GM12878 (cell line): ENCODE measurements around the gene SLC38A7. TPM values are rescaled to one million over a fixed set of nuclear protein-coding genes. Genes with fewer than 3 reads are reported as not detected.

ENCODE experiments used
- ASH2L ChIP-seq: fragments of 300-600, 200-600 bp; sonication (generic); IDR thresholded peaks from 2 replicates; pipeline ENCODE4 v1.6.1; 2017; ENCODE audit warnings: low read depth, mild to moderate bottlenecking, borderline replicate concordance
- CREM ChIP-seq: IDR thresholded peaks from 2 replicates; pipeline ENCODE4 v1.6.1; 2014; ENCODE audit warnings: antibody characterized with exemption, low read depth
- IKZF2 ChIP-seq, 2 experiments: fragments of 450-650 bp; IDR thresholded peaks; 2 replicates each; pipeline ENCODE4 v1.6.1; 2017; ENCODE audit warnings: mild to moderate bottlenecking in 2 of 2, moderate library complexity in 2 of 2
- IRF4 ChIP-seq: IDR thresholded peaks from 2 replicates; pipeline ENCODE4 v1.6.1; 2011; ENCODE audit warnings: low read depth, low read length
- KAT2A ChIP-seq: conservative IDR thresholded peaks from 2 replicates; pipeline ENCODE4 v1.6.1; 2011; ENCODE audit warnings: low read depth, low read length; ENCODE audit not compliant: control insufficient read depth
- KDM1A ChIP-seq: fragments of 200-600 bp; sonication (generic); IDR thresholded peaks from 2 replicates; pipeline ENCODE4 v1.6.1; 2016; ENCODE audit warnings: borderline replicate concordance
- NFIC ChIP-seq: IDR thresholded peaks from 2 replicates; pipeline ENCODE4 v1.6.1; 2012; ENCODE audit warnings: low read depth, mild to moderate bottlenecking, inconsistent platforms, low read length, moderate library complexity
- NR2C1 ChIP-seq: fragments of 450-650 bp; IDR thresholded peaks from 2 replicates; pipeline ENCODE4 v1.6.1; 2017; ENCODE audit warnings: antibody characterized with exemption, mild to moderate bottlenecking, moderate library complexity
- PAX5 ChIP-seq: IDR thresholded peaks from 2 replicates; pipeline ENCODE4 v1.6.1; 2011; ENCODE audit warnings: low read depth, low read length, borderline replicate concordance
- RBBP5 ChIP-seq: fragments of 200-600 bp; sonication (generic); conservative IDR thresholded peaks from 2 replicates; pipeline ENCODE4 v1.6.1; 2016
- RUNX3 ChIP-seq: IDR thresholded peaks from 2 replicates; pipeline ENCODE4 v1.6.1; 2012; ENCODE audit warnings: low read length, inconsistent platforms
- SMC3 ChIP-seq: IDR thresholded peaks from 2 replicates; pipeline ENCODE4 v1.6.1; 2011; ENCODE audit warnings: low read length, improper control_type of control experiment, borderline replicate concordance
- TBL1XR1 ChIP-seq: IDR thresholded peaks from 2 replicates; pipeline ENCODE4 v1.6.1; 2012; ENCODE audit warnings: low read depth, low read length, improper control_type of control experiment
- ZBTB40 ChIP-seq: fragments of 450-650 bp; IDR thresholded peaks from 2 replicates; pipeline ENCODE4 v1.6.1; 2016; ENCODE audit warnings: mild to moderate bottlenecking, moderate library complexity, borderline replicate concordance
- polyA plus RNA-seq, 11 experiments: library from polyadenylated mRNA; depleted of rRNA in 4 of 11; unstranded in 6 of 11; stranded (reverse) in 5 of 11; fragments of >200 nt; fragmentation: Nextera tagmentation in 4 of 11; fragmentation: Illumina TruSeq in 1 of 11; extraction: Ambion mirVana in 4 of 11; extraction: Trizol in 1 of 11; gene quantifications; 1 replicate in 1 of 11; 2 replicates in 10 of 11; pipeline versions ENCODE4 v1.2.1 to v1.2.3, GENCODE V29; 2011 to 2016; ENCODE audit warnings: inconsistent platforms in 2 of 11, missing spikeins in 2 of 11, low read depth in 1 of 11
- total RNA-seq, 4 experiments: library from RNA; depleted of rRNA in 3 of 4; stranded (reverse); fragments of >200 nt in 3 of 4; fragmentation: Illumina TruSeq in 1 of 4; extraction: Trizol in 1 of 4; gene quantifications; 2 replicates each; pipeline versions ENCODE4 v1.2.1 to v1.2.3, GENCODE V29; 2013 to 2021
- TF ChIP-seq, protein P1 (sequence below): fragments of 450-650 bp; IDR thresholded peaks from 2 replicates; pipeline ENCODE4 v1.6.1; 2017; ENCODE audit warnings: mild to moderate bottlenecking, moderate library complexity
- TF ChIP-seq, protein P2 (sequence below): fragments of 450-650 bp; IDR thresholded peaks from 2 replicates; pipeline ENCODE4 v1.6.1; 2017; ENCODE audit warnings: borderline replicate concordance
- TF ChIP-seq, protein P3 (sequence below): fragments of 450-650 bp; IDR thresholded peaks from 2 replicates; pipeline ENCODE4 v1.6.1; 2017; ENCODE audit warnings: low read depth, mild to moderate bottlenecking, moderate library complexity

SLC38A7 gene
- total and polyA plus RNA-seq, 10 of the 15 experiments (the other 5 are each of a cell fraction or from before 2014, with no cell fraction given) = 1.4 to 7.8 (median 4.7) TPM

GRCh38 chr16:58732545-58733247 lies 48.1 kb upstream of the SLC38A7 start (continued):
- TF ChIP-seq SMC3 (no peak), CREM (no peak), PAX5 (no peak), ASH2L (no peak), KDM1A (no peak), NR2C1 (no peak), TBL1XR1 (no peak), RBBP5 (no peak), IRF4 (no peak), NFIC (peak; percentile 30; the same call in 1 of the 2 replicates), RUNX3 (peak; percentile 40; the same call in 1 of the 2 replicates), ZBTB40 (no peak), KAT2A (no peak), IKZF2 (IDR thresholded peaks at IDR 0.05) (0 out of 4 replicates have a peak, but pooled peaks of 1 of the 2 experiments have one; percentile 34)
- TF ChIP-seq, protein P1, sequence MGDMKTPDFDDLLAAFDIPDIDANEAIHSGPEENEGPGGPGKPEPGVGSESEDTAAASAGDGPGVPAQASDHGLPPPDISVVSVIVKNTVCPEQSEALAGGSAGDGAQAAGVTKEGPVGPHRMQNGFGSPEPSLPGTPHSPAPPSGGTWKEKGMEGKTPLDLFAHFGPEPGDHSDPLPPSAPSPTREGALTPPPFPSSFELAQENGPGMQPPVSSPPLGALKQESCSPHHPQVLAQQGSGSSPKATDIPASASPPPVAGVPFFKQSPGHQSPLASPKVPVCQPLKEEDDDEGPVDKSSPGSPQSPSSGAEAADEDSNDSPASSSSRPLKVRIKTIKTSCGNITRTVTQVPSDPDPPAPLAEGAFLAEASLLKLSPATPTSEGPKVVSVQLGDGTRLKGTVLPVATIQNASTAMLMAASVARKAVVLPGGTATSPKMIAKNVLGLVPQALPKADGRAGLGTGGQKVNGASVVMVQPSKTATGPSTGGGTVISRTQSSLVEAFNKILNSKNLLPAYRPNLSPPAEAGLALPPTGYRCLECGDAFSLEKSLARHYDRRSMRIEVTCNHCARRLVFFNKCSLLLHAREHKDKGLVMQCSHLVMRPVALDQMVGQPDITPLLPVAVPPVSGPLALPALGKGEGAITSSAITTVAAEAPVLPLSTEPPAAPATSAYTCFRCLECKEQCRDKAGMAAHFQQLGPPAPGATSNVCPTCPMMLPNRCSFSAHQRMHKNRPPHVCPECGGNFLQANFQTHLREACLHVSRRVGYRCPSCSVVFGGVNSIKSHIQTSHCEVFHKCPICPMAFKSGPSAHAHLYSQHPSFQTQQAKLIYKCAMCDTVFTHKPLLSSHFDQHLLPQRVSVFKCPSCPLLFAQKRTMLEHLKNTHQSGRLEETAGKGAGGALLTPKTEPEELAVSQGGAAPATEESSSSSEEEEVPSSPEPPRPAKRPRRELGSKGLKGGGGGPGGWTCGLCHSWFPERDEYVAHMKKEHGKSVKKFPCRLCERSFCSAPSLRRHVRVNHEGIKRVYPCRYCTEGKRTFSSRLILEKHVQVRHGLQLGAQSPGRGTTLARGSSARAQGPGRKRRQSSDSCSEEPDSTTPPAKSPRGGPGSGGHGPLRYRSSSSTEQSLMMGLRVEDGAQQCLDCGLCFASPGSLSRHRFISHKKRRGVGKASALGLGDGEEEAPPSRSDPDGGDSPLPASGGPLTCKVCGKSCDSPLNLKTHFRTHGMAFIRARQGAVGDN = no peak
- TF ChIP-seq, protein P2, sequence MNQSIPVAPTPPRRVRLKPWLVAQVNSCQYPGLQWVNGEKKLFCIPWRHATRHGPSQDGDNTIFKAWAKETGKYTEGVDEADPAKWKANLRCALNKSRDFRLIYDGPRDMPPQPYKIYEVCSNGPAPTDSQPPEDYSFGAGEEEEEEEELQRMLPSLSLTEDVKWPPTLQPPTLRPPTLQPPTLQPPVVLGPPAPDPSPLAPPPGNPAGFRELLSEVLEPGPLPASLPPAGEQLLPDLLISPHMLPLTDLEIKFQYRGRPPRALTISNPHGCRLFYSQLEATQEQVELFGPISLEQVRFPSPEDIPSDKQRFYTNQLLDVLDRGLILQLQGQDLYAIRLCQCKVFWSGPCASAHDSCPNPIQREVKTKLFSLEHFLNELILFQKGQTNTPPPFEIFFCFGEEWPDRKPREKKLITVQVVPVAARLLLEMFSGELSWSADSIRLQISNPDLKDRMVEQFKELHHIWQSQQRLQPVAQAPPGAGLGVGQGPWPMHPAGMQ = no peak
- TF ChIP-seq, protein P3, sequence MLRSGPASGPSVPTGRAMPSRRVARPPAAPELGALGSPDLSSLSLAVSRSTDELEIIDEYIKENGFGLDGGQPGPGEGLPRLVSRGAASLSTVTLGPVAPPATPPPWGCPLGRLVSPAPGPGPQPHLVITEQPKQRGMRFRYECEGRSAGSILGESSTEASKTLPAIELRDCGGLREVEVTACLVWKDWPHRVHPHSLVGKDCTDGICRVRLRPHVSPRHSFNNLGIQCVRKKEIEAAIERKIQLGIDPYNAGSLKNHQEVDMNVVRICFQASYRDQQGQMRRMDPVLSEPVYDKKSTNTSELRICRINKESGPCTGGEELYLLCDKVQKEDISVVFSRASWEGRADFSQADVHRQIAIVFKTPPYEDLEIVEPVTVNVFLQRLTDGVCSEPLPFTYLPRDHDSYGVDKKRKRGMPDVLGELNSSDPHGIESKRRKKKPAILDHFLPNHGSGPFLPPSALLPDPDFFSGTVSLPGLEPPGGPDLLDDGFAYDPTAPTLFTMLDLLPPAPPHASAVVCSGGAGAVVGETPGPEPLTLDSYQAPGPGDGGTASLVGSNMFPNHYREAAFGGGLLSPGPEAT = peak; percentile 36; the same call in 1 of the 2 replicates
